HUES64 (cell line): ENCODE results near the gene ZNF284.
A peak's percentile ranks its signal among the peaks of the same experiment; 100 is the strongest.
"Not testable (repeated sequence)": the region's sequence is repeated elsewhere in the genome, so short reads cannot be mapped to it uniquely, and the experiment has no call there.

Experiments used
- H3K27ac ChIP-seq: 2 replicates; pipeline ENCODE4 v1.7.0; 2013; ENCODE audit warnings: low read depth, low read length, inconsistent platforms
- H3K27me3 ChIP-seq: 2 replicates; pipeline ENCODE4 v1.6.1; 2013; ENCODE audit warnings: mild to moderate bottlenecking, low read length; ENCODE audit not compliant: insufficient read depth
- H3K36me3 ChIP-seq: 2 replicates; pipeline ENCODE4 v1.6.1; 2013; ENCODE audit warnings: mild to moderate bottlenecking, low read length; ENCODE audit not compliant: insufficient read depth
- H3K4me1 ChIP-seq: 2 replicates; pipeline ENCODE4 v1.6.1; 2013; ENCODE audit warnings: mild to moderate bottlenecking, low read length, moderate library complexity; ENCODE audit not compliant: insufficient read depth
- H3K4me3 ChIP-seq: 2 replicates; pipeline ENCODE4 v1.5.1; 2013; ENCODE audit warnings: mild to moderate bottlenecking, low read length, moderate library complexity
- H3K9ac ChIP-seq: 2 replicates; pipeline ENCODE4 v1.6.1; 2013; ENCODE audit warnings: mild to moderate bottlenecking, low read depth, low read length
- H3K9me3 ChIP-seq: 2 replicates; pipeline ENCODE4 v1.6.1; 2013; ENCODE audit warnings: low read depth, low read length; ENCODE audit not compliant: insufficient read depth
- WGBS: fragments of 150-250, 120-280 bp; methylation state at CpG from one replicate; pipeline ENCODE4 v1.1.7; 2013; ENCODE audit warnings: missing lambda C conversion rate; 5-methylcytosine and 5-hydroxymethylcytosine counted together

Gene ZNF284

DNA sequence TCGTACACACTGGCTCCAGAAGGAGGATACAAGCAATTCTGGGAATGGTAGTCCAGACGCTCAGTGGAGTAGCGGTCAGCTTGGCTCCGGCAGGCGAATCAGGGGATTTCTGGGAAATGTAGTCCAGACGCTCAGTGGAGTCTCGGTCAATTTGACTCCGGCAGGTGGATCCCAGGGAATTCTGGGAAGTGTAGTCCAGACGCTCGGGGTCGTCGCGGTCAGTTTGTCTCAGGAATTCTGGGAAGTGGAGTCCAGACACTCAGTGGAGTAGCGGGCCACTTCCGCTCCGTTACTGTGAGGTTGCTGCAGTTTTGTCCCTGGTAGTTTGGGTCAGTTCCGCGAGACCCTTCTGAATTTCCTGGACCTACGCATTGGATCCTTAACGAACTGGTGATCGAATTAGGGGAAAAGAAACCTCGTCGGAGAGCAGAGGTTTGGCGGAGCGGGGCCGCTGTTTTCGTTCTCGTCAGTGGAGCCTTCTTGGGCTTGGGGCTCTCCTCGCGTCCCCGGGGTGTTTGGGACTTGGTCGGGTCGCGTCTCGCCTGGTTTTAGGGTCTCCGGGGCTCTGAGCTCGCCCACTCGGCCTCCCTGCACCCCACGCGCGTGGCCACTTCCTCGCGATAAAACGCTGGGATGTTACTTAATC lies 41.3 kb downstream of the ZNF284 start, which contains the start of gene ZNF225:
Gene ZNF225 (plus strand): TSS at position 262 of the 646 bp plus-strand sequence. CDS start 2,429 bp downstream, outside the sequence.
- Histone ChIP-seq H3K36me3 (peaks cover 36% of the 10 kb centered on the region), H3K9ac (peak within 1 kb of the TSS; percentile 94), H3K4me1 (no peaks in the 10 kb centered on the region), H3K27ac (peak within 1 kb of the TSS; percentile 87), H3K4me3 (peak within 1 kb of the TSS; percentile 81), H3K27me3 (no peaks in the 10 kb centered on the region), H3K9me3 (peaks cover 17% of the 10 kb centered on the region; the same call in 1 of the 2 replicates)
- under 1% methylated on average over 44 of the region's 44 CpGs for WGBS

DNA sequence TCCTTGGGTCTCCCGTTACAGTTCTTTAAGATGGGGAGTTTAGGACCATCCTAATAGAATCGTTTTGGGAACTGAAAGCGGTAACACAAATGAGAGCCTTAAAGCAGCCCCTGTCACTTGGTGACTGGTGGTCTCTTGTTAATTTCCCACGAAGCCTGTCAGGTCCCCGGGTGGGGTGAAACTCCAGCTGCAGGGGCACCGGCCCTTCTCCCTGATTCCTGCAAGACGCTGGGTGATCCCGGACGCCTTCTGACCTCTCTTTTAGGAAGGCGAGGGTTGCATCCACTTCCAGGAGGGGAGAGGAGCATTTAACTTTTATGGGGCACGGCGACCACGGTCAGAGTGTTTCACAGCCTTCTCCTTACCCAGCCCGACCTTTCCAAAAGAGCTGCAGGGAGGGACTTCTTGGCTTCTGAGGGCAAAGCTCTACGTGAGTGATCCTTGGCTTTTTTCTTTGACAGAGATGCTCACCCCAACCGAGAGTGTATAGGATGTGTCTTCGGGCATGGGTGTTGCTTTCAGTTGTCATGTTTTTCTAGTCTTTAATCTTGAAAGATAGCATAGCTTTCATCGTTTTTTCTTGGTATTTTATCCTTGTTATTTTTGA lies 41.9 kb downstream of the ZNF284 start:
- Histone ChIP-seq H3K9me3 (peaks cover 12% of the 10 kb centered on the region; the same call in 1 of the 2 replicates), H3K27me3 (no peaks in the 10 kb centered on the region), H3K36me3 (peaks cover 33% of the 10 kb centered on the region), H3K4me1 (no peaks in the 10 kb centered on the region), H3K27ac (no peak overlapping the region), H3K9ac (peak overlapping the region; percentile 76), H3K4me3 (peak overlapping the region; percentile 81)
- WGBS = 10% methylated on average over 18 of the region's 18 CpGs

GRCh38 chr19:44121162-44121561 lies 49.2 kb downstream of the ZNF284 start:
- WGBS = 93% methylated on average over 4 of the region's 4 CpGs
- not testable (repeated sequence) for H3K4me3 ChIP-seq

GRCh38 chr19:44131955-44132354 lies 60.0 kb downstream of the ZNF284 start:
- no peaks in the 10 kb centered on the region for H3K4me1 ChIP-seq
- H3K9me3 ChIP-seq = peaks cover 20% of the 10 kb centered on the region
- H3K27ac ChIP-seq = no peak overlapping the region
- H3K27me3 ChIP-seq = no peaks in the 10 kb centered on the region
- WGBS = 89% methylated on average over 4 of the region's 5 CpGs
- no peak overlapping the region for H3K4me3 ChIP-seq
- no peak overlapping the region for H3K9ac ChIP-seq
- H3K36me3 ChIP-seq = peaks cover 46% of the 10 kb centered on the region

More at GRCh38 chr19:44121162-44121561, 49.2 kb downstream of the ZNF284 start:
- H3K27me3 ChIP-seq, H3K4me1 ChIP-seq, H3K9ac ChIP-seq, H3K9me3 ChIP-seq, H3K27ac ChIP-seq: not testable (repeated sequence)
- H3K36me3 ChIP-seq = peaks cover 48% of the 10 kb centered on the region
